GM18951 (cell line): ENCODE data around the gene ADCY10.
"Not testable (repeated sequence)": the region's sequence is repeated elsewhere in the genome, so short reads cannot be mapped to it uniquely, and the experiment has no call there.

Source experiments
- POLR2A ChIP-seq: IDR thresholded peaks from 4 replicates; pipeline ENCODE4 v1.6.1; 2011; ENCODE audit warnings: mild to moderate bottlenecking; ENCODE audit not compliant: insufficient read length, insufficient read depth; ENCODE audit errors: extremely low read depth
- in situ Hi-C: fragments of 300-500 bp; cut with MboI; formaldehyde crosslinking; loops from one replicate; pipeline ENCODE4 v1.12.0; 2022; ENCODE audit warnings: low sequenced_read_pairs, mixed read lengths, inconsistent platforms; ENCODE audit not compliant: unreplicated experiment

The ADCY10 gene

GRCh38 chr1:167864392-167865032 is 49.4 kb downstream of the ADCY10 start:
- in situ Hi-C loops: no loop called here
- no peak for TF ChIP-seq POLR2A

DNA sequence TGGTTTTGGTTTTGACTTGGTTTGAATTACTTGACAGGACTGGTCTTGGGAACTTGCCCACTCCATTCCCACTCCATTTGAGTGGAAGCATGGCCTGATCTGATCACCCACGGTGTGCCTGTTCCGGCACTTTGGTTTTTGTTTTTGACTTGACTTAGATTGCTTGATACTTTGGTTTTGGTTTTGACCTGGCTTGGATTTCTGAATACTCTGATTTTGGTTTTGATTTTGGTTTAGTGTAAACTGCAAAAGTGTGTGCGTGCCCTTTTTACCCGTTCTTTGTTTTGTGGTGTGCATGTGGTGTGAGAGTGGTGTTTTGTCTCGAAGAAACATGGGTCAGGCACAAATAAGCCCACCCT is 50.0 kb downstream of the ADCY10 start:
- in situ Hi-C loops: no loop called here
- no peak for TF ChIP-seq POLR2A

DNA sequence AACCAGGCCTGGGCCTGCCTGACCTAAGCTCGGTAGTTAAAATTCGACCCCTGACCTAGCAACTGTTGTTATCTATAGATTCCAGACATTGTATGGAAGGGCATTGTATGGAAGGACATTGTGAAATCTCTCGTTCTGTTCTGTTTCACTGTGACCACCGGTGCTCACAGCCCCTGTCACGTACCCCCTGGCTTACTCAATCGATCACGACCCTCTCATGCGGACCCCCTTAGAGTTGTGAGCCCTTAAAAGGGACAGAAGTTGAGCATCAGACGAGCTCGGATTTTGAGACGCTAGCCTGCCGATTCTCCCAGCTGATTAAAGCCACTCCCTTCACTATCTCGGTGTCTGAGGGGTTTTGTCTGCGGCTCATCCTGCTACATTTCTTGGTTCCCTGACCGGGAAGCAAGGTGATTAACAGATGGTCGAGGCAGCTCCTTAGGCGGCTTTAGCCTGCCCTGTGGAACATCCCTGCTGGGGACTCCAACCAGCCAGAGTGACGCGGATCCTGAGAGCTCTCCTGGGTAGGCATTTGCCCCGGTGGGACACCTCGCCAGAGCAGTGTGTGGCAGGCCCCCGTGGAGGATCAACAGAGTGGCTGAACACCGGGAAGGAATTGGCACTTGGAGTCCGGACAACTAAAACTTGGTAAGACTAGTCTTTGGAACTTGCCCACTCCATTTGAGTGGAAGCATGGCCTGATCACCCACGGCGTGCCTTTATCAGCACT is 50.6 kb downstream of the ADCY10 start:
- in situ Hi-C loops: not testable (repeated sequence)

- in situ Hi-C loops: no loop called here
Observed at GRCh38 chr1:167862432-167863076, 51.4 kb downstream of the ADCY10 start.

DNA sequence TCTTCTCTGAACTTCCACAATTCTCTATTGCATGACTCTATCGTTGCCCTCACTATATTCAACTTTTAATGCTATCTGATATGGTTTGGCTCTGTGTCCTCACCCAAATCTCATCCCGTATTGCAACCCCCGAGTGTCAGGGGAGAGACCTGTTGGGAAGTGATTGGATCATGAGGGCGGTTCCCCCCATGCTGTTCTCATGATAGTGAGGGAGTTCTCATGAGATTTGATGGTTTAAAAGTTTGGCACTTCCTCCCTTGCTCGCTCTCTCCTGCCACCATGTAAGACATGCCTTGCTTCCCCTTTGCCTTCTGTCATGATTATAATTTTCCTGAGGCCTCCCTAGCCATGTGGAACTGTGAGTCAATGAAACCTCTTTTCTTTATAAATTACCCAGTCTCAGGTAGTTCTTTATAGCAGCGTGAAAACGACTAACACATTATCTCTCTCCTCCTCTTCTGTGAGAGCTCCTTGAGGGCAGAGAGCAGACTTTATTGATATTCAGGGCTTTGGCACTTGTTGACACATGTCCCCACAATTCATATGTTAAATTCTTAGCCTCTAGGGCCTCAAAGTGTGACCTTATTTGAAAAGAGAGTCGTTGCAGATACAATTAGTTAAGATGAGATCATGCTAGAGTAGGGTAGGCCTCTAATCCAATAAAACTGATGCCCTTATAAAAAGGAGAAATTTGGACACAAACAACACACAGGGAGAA is 52.1 kb downstream of the ADCY10 start:
- in situ Hi-C loops: no loop called here
- TF ChIP-seq POLR2A: no peak

More at GRCh38 chr1:167862432-167863076, 51.4 kb downstream of the ADCY10 start:
- no peak for TF ChIP-seq POLR2A

DNA sequence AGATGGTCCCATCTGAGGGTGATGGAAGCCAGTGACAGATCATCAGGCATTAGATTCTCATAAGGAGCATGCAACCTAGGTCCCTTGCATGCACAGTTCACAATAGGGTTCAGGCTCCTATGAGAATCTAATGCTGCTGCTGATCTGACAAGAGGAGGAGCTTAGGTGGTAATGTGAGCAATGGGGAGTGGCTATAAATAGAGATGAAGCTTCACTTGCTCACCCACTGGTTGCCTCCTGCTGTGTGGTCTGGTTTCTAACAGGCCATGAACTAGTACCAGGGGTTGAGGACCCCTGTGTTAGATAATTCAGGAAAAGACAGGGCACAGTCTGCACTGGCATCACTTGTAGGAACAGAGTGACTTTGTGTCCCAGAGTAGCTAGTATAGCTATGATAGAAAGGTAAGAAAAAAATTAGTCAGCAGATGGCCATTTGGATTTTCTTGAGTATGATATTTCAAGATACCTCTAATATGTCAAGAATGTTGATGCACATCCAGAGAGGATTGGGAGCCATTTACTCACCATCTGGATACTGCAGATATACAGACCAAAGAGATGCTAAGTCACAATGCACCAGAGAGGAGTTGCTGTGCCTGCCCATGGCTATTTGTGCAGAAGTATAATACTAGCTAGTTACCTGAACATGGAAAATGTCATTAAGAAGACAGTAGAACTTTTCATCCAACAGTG is 53.6 kb downstream of the ADCY10 start:
- no peak for TF ChIP-seq POLR2A
- in situ Hi-C loops: no loop called here

DNA sequence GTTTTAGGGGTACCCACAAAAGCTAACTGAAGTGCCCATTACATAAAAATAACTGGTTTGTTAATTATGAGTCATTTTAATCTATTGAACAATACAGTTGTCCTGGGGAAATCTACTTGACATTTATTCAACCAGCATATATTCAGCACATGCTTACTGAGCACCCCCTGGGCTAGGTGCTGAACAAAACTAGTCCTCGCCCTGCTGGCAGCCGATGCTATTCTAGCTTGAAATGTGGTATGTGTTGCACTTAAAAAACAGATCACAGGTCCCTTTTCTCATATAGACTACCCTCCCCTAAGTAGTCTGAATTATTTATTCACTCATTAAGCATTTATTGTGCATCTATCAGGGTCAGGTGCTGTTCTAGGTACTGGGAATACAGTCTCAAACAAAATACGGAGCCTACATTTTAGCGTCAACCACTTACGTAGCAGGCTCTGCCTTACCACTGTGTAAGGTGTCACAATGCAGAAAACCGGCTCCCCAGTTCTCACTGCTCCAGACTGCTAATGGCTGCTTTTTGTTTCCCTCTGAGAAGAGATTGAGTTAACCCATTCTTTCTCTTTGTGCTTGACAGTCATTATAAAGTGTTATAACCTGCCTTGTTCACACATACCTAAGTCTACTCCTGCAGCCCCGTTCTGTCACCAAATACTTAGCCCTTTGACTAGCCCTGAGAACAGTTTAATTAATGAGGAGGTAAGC is 57.1 kb downstream of the ADCY10 start:
- no peak for TF ChIP-seq POLR2A
- in situ Hi-C loops: no loop called here

- in situ Hi-C loops: no loop called here
- no peak for TF ChIP-seq POLR2A
Observed at GRCh38 chr1:167854184-167854583, 59.8 kb downstream of the ADCY10 start.

DNA sequence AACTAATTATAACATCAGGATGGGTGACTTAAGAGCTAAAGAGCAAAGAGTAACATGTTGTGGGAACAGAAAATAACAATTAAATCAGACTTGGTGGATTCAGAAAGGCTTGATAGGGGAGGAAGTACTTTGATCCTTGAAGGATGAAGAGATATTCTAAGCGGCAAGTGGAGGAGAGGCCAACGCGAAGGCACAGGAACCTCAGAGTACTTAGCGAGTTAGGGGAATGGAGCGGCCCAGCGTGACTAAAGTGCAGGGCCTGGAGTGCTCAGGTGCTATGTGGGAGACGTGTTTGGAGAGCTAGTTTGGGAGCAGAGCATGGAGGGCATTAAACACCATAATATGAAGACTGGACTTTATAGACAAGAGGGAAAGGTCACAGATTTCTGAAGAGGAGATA is 64.3 kb downstream of the ADCY10 start:
- in situ Hi-C loops: no loop called here
- TF ChIP-seq POLR2A: no peak

GRCh38 chr1:167842872-167843271 is 71.1 kb downstream of the ADCY10 start:
- no peak for TF ChIP-seq POLR2A
- in situ Hi-C loops: no loop called here

GRCh38 chr1:167841530-167841929 is 72.4 kb downstream of the ADCY10 start:
- in situ Hi-C loops: no loop called here

GRCh38 chr1:167839009-167839408 is 74.9 kb downstream of the ADCY10 start:
- TF ChIP-seq POLR2A: no peak
- in situ Hi-C loops: no loop called here

More at GRCh38 chr1:167841530-167841929, 72.4 kb downstream of the ADCY10 start:
- no peak for TF ChIP-seq POLR2A

DNA sequence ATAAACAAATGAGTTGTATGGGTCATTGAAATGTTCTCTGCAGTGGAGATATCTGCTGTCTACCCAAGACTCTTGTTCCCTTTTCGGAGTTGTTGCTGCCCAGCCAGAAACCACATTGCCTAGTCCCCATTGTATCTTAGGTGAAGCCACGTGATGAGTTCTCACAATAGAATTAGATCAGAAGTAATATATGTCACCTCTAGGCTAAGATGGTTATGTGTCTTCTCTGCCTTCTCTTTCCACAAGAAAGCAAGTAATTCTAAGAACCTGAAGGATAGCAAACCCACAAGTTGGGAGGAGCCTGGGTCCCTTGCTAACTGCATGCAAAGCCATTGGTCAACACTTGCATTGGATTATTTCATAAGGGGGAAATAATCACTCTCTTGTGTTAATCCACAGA is 76.6 kb downstream of the ADCY10 start:
- no peak for TF ChIP-seq POLR2A

DNA sequence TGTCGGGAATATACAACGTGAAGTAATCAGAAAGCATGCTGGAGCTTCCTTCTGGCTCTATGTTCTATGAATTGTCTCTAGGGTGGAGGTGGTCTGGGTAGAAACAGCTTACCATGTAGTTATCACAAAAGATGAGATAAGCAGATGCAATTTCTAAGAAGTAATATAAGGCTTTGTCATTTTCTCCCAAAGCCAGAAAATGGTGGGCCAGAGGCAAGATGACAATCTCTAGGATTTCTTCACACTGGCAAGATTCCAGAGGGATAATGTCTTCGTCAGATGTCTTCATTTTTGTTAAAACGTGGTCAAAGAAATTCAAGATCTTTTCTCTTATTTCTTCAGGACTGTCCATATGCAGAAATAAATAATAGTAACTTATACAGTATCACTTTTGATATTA is 77.7 kb downstream of the ADCY10 start:
- TF ChIP-seq POLR2A: no peak
- in situ Hi-C loops: no loop called here

More for the DNA sequence above, 76.6 kb downstream of the ADCY10 start:
- in situ Hi-C loops: no loop called here
